Stimulated activated naive CD8-positive, alpha-beta T cell treated with anti-CD3 and anti-CD28 coated beads, Interleukin-15, amount 100 ng/mL, for 72 hours (primary cell): ENCODE data around the gene RAB36.

Source experiments
- ATAC-seq: fragments of 150-1000 bp; cut with Tn5 transposase; 2 replicates; pipeline ENCODE4 v1.10.0; 2021; ENCODE audit warnings: mild to moderate bottlenecking, moderate library complexity
- DNase-seq, 2 donors: peaks; one replicate each; pipeline ENCODE4 v3.0.0; 2021 to 2022
- H3K27ac Mint-ChIP-seq, 2 donors: one replicate each; pipeline ENCODE4 v1.8.0; 2022; ENCODE audit warnings: mild to moderate bottlenecking in 2 of 2, mixed read lengths in 2 of 2, moderate library complexity in 2 of 2
- H3K27me3 Mint-ChIP-seq: one replicate; pipeline ENCODE4 v1.8.0; 2022; ENCODE audit warnings: mixed read lengths
- H3K4me1 Mint-ChIP-seq: one replicate; pipeline ENCODE4 v1.8.0; 2022; ENCODE audit warnings: mild to moderate bottlenecking, mixed read lengths
- H3K4me3 Mint-ChIP-seq, 2 donors: one replicate each; pipeline ENCODE4 v1.8.0; 2022; ENCODE audit warnings: mild to moderate bottlenecking in 2 of 2, mixed read lengths in 2 of 2, moderate library complexity in 1 of 2
- H3K9me3 Mint-ChIP-seq, 2 donors: one replicate each; pipeline ENCODE4 v1.8.0; 2022; ENCODE audit warnings: mixed read lengths in 2 of 2

RAB36 gene

DNA sequence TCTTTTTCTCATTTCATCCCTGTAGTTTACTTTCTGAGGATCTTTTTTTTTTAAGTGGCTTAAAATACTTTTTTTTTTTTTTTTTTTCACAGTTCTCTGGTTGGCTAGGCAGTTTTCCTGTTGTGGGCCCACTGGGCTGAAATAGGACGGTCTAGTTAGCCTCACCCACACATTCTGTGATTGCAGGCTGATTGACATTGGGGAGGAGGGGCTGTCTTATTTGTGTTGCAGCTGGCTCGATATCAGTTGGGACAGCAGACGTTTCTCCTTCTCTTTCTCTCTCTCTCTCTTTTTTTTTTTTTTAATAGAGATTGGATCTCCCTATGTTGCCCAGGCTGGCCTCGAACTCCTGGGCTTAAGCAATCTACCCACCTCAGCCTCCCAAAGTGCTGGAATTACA lies 41.9 kb downstream of the RAB36 start:
- H3K9me3 Mint-ChIP-seq = no peaks in the 10 kb centered on the region
- H3K27me3 Mint-ChIP-seq = no peaks in the 10 kb centered on the region
- no peak for DNase-seq
- no peak overlapping the region for H3K27ac Mint-ChIP-seq
- no peak for ATAC-seq
- peaks cover 76% of the 10 kb centered on the region for H3K4me1 Mint-ChIP-seq
- H3K4me3 Mint-ChIP-seq = no peak overlapping the region

GRCh38 chr22:23187871-23188700 lies 42.8 kb downstream of the RAB36 start:
- Mint-ChIP-seq H3K27ac (no peak overlapping the region), H3K9me3 (no peaks in the 10 kb centered on the region), H3K4me1 (peaks cover 75% of the 10 kb centered on the region), H3K27me3 (no peaks in the 10 kb centered on the region), H3K4me3 (no peak overlapping the region)
- no peak for ATAC-seq
- no peak for DNase-seq

- no peak for ATAC-seq
- Mint-ChIP-seq H3K27ac (no peak overlapping the region), H3K27me3 (no peaks in the 10 kb centered on the region), H3K4me1 (peaks cover 53% of the 10 kb centered on the region), H3K9me3 (no peaks in the 10 kb centered on the region), H3K4me3 (no peak overlapping the region)
- no peak for DNase-seq
Measured at GRCh38 chr22:23190526-23190925, 45.2 kb downstream of the RAB36 start.

- DNase-seq = no peak
- no peak overlapping the region for H3K4me3 Mint-ChIP-seq
- no peaks in the 10 kb centered on the region for H3K27me3 Mint-ChIP-seq
- no peaks in the 10 kb centered on the region for H3K9me3 Mint-ChIP-seq
- ATAC-seq = no peak
- H3K4me1 Mint-ChIP-seq = peaks cover 45% of the 10 kb centered on the region
- H3K27ac Mint-ChIP-seq = no peak overlapping the region
Measured at GRCh38 chr22:23192133-23192532, 46.9 kb downstream of the RAB36 start.

DNA sequence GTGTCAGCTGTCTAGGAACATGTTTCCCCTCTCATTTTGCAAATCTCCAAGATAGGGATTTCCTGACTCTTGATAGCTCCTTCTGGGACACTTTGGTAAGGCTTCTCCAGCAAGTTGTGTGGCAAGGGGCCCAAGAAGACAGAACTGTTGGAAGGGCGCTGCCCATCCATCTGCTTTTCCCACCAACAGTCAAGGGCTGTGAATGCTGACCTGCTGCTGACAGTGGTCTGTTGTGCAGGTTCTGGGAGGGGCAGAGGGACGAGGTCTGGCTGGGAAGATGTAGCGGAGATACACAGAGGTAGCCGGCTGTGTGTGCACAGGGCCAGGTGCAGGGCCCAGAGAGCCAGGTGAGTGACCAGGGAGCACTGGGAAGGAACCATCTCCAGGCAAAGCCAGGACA lies 47.3 kb downstream of the RAB36 start:
- no peaks in the 10 kb centered on the region for H3K27me3 Mint-ChIP-seq
- ATAC-seq (no peak), DNase-seq (no peak)
- H3K9me3 Mint-ChIP-seq = no peaks in the 10 kb centered on the region
- peak overlapping the region in 1 of 2 donors; percentile 17 for H3K27ac Mint-ChIP-seq
- peaks cover 40% of the 10 kb centered on the region for H3K4me1 Mint-ChIP-seq
- H3K4me3 Mint-ChIP-seq = no peak overlapping the region

DNA sequence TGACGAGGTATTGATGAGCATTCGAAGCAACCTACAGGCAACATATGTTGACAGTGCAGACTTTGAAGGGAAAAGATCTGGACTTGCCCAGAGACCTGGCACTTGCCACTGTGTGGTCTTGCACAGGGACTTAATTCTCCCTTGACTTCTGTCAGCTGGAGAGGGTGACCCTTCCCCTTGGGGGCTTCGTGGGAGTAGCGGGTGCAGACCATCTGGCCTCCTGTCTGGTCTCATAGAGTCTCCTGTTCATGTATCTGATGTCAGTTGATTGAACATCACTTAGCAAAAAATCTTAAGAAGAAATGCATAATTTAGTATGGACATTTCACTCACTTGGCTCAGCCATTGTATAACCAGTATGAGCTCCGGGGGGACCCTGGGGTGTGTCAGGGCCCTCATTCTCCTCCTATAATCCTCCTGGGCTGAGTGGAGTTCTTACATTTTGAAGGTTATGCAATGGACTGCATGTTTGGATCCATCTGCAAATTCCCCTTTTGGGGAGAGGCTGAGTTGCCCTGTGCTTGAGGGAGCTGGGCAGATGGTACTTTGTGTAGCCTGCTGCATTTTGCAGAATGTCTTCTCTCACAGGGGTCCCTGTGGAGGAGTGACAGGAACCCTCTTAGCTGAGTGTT lies 48.0 kb downstream of the RAB36 start:
- Mint-ChIP-seq H3K4me1 (peaks cover 33% of the 10 kb centered on the region), H3K4me3 (no peak overlapping the region), H3K27me3 (no peaks in the 10 kb centered on the region), H3K9me3 (no peaks in the 10 kb centered on the region), H3K27ac (no peak overlapping the region)
- DNase-seq = no peak
- ATAC-seq = no peak

- H3K4me3 Mint-ChIP-seq = no peak overlapping the region
- H3K9me3 Mint-ChIP-seq = no peaks in the 10 kb centered on the region
- H3K4me1 Mint-ChIP-seq = peaks cover 32% of the 10 kb centered on the region
- DNase-seq (no peak), ATAC-seq (no peak)
- no peaks in the 10 kb centered on the region for H3K27me3 Mint-ChIP-seq
- no peak overlapping the region for H3K27ac Mint-ChIP-seq
Measured at GRCh38 chr22:23193882-23194281, 48.6 kb downstream of the RAB36 start.

GRCh38 chr22:23196165-23196564 lies 50.9 kb downstream of the RAB36 start:
- H3K9me3 Mint-ChIP-seq = no peaks in the 10 kb centered on the region
- no peak overlapping the region for H3K4me3 Mint-ChIP-seq
- ATAC-seq (no peak), DNase-seq (no peak)
- peaks cover 26% of the 10 kb centered on the region for H3K4me1 Mint-ChIP-seq
- H3K27ac Mint-ChIP-seq = no peak overlapping the region
- H3K27me3 Mint-ChIP-seq = no peaks in the 10 kb centered on the region

DNA sequence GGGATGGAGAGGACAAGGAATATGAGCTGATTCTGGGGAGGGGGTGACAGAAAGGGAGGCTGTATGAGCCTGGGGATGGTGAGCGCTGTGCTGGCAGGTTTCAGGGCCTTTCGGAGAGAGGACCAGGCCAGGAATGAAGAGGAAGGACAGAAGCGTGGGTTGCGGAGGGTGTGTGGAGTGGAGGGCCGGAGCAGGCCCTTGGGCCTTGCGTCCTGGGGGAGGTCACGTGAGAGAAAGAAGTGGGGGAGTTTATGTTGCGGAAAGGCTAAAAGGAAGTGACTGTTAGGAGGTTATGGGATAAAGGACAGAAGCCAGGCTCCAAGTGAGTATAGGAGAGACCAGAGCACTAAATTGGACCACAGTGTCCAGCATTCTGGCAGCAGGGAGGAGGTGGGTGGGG lies 52.6 kb downstream of the RAB36 start:
- Mint-ChIP-seq H3K27ac (peak overlapping the region in 1 of 2 donors; percentile 75), H3K4me1 (peaks cover 21% of the 10 kb centered on the region), H3K27me3 (no peaks in the 10 kb centered on the region), H3K4me3 (no peak overlapping the region), H3K9me3 (no peaks in the 10 kb centered on the region)
- DNase-seq (no peak), ATAC-seq (no peak)

GRCh38 chr22:23199159-23199558 lies 53.9 kb downstream of the RAB36 start:
- Mint-ChIP-seq H3K4me3 (no peak overlapping the region), H3K27me3 (no peaks in the 10 kb centered on the region), H3K9me3 (no peaks in the 10 kb centered on the region), H3K27ac (peak overlapping the region in 1 of 2 donors; percentile 81), H3K4me1 (peaks cover 19% of the 10 kb centered on the region)
- ATAC-seq = no peak
- DNase-seq = no peak

DNA sequence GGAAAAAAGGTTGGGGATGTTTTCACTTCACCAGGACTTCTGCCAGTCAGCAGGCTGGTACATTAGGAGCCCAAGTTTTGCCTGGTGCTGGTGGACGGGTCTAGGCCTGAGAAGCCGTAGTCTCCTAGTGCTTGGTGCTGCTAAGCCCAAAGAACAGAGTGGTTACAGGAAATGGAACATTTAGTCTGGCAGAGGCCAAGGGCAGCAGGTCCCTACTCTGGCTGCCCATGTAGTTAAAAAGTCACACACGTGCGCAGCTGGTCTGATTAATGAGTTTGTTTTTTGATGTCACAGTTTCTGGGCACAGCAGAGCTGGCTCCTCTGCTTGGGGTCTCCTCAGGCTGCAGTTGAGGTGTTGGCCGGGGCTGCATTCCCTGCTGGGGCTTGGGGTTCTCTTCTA lies 55.6 kb downstream of the RAB36 start:
- no peak for ATAC-seq
- DNase-seq = no peak
- H3K27ac Mint-ChIP-seq = peak overlapping the region in 1 of 2 donors; percentile 25
- no peaks in the 10 kb centered on the region for H3K9me3 Mint-ChIP-seq
- H3K4me1 Mint-ChIP-seq = peaks cover 18% of the 10 kb centered on the region
- H3K4me3 Mint-ChIP-seq = no peak overlapping the region
- H3K27me3 Mint-ChIP-seq = no peaks in the 10 kb centered on the region

- ATAC-seq (no peak), DNase-seq (no peak)
- Mint-ChIP-seq H3K9me3 (no peaks in the 10 kb centered on the region), H3K27ac (no peak overlapping the region), H3K27me3 (no peaks in the 10 kb centered on the region), H3K4me1 (peaks cover 14% of the 10 kb centered on the region), H3K4me3 (no peak overlapping the region)
Measured at GRCh38 chr22:23202812-23203451, 57.7 kb downstream of the RAB36 start.

DNA sequence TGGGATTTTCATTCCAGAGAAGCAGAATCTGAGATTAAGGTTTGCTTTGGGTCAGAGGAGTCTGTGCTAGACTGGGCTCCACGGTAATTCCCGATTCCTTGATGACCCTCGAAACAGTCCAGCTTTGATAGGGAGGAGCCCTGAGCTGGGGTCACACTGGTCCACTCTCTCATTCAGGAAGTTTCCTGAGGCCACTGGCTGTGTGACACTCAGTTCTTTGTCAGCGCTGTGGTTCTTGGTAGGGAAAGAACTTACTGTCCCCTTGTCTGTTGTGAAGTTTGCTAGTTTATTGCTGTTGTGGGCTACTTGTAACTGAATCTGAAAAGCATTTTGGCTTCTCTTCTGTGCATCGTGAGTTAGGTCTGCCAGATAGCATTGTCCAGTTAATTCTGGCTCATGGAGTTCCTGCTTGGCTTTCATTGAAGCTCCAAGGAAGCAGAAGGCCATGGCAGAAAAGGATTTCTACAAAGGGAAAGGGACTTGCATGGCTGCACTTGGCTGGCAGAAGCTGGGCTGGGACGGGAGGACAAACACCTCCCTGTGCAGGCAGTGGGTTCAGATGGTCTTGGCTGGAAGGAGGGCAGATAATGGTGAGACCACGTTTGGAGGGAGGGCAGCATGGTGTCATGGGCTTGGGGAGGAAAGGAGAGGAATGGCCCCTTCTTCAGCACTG lies 58.3 kb downstream of the RAB36 start:
- ATAC-seq (no peak), DNase-seq (no peak)
- H3K9me3 Mint-ChIP-seq = no peaks in the 10 kb centered on the region
- H3K27ac Mint-ChIP-seq = no peak overlapping the region
- no peaks in the 10 kb centered on the region for H3K27me3 Mint-ChIP-seq
- H3K4me1 Mint-ChIP-seq = peaks cover 14% of the 10 kb centered on the region
- no peak overlapping the region for H3K4me3 Mint-ChIP-seq

DNA sequence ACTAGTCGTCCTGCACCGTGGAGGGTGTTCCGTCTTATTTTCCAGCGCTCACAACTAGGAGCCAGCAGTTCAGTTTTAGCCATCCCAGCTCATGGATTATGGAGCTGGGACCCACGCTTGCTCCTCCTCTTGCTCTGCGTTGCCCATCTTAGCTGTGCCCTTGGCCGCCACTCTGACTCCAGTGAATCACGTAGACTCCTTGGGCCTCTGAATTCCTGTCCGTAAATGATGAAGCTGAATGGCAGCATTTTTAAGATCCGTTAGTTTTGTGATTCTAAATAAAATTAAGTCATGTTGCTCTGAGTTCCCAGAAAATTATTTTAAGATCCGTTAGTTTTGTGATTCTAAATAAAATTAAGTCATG lies 58.8 kb downstream of the RAB36 start:
- DNase-seq (no peak), ATAC-seq (no peak)
- H3K4me1 Mint-ChIP-seq = peaks cover 11% of the 10 kb centered on the region
- H3K4me3 Mint-ChIP-seq = no peak overlapping the region
- no peaks in the 10 kb centered on the region for H3K9me3 Mint-ChIP-seq
- H3K27ac Mint-ChIP-seq = no peak overlapping the region
- H3K27me3 Mint-ChIP-seq = no peaks in the 10 kb centered on the region

- H3K9me3 Mint-ChIP-seq = no peaks in the 10 kb centered on the region
- H3K4me1 Mint-ChIP-seq = peaks cover 6% of the 10 kb centered on the region
- DNase-seq (no peak), ATAC-seq (no peak)
- H3K27ac Mint-ChIP-seq = no peak overlapping the region
- H3K27me3 Mint-ChIP-seq = no peaks in the 10 kb centered on the region
- H3K4me3 Mint-ChIP-seq = no peak overlapping the region
Measured at GRCh38 chr22:23204541-23205157, 59.4 kb downstream of the RAB36 start.
